Fibroblast of peridontal ligament (primary cell): Measurements from ENCODE around the gene SDHB.

Source experiments
- DNase-seq: peaks from one replicate; pipeline ENCODE4 v3.0.0-alpha.2; 2010; ENCODE audit errors: extremely low read depth

SDHB gene

GRCh38 chr1:17012775-17013490, 40.9 kb downstream of the SDHB start:
- DNase-seq, result peak; percentile 14

DNA sequence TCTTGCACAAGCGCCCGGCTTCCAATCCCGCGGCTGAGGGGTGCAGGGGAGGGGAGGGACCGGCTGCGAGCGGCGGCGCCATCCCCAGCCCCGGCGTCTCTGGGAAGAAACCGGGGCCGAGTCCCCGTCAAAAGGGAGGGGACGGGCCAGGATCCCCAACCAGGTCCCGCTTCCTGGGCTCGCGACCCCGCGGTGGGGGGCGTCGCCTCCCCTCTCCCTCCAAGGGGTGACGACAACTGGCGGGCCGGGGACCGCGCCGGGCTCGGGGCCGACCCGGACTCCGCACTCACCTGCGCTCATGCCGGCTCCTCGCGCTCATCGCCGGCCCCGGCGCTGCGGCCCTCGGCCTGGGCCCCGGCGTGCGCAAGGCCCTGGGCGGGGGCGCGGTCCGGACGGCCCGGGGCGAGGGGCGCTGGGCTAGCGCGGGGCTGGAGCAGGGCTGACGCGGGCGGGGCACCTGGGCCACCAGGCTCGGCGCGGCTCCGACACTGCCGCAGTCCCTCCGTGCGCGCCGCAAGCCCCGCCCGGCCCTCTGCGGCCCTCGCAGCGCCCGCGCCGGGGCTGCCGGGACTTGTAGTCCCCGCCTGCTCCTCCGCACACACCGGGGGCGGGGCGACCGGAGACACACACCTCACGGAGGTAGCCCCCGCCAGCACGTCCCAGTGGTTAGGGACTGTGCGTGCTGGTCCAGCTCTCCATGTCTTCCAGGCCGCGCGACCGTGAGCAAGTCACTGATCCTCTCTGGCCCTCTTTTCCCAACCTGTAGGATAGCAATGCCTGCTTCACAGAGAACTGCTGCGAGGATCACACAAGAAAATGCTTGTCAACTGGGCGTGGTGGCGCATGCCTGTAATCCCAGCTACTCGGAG, 42.2 kb downstream of the SDHB start, which contains the start of gene ATP13A2:
Gene ATP13A2, minus strand, starts transcription at position 490 of the 869 bp plus-strand sequence. Its CDS starts 190 bp downstream, at position 300.
- peak; percentile 28 for DNase-seq

GRCh38 chr1:17011092-17011438, 42.8 kb downstream of the SDHB start:
- no peak for DNase-seq

- no peak for DNase-seq
Measured at GRCh38 chr1:17009706-17010105, 44.1 kb downstream of the SDHB start.

DNA sequence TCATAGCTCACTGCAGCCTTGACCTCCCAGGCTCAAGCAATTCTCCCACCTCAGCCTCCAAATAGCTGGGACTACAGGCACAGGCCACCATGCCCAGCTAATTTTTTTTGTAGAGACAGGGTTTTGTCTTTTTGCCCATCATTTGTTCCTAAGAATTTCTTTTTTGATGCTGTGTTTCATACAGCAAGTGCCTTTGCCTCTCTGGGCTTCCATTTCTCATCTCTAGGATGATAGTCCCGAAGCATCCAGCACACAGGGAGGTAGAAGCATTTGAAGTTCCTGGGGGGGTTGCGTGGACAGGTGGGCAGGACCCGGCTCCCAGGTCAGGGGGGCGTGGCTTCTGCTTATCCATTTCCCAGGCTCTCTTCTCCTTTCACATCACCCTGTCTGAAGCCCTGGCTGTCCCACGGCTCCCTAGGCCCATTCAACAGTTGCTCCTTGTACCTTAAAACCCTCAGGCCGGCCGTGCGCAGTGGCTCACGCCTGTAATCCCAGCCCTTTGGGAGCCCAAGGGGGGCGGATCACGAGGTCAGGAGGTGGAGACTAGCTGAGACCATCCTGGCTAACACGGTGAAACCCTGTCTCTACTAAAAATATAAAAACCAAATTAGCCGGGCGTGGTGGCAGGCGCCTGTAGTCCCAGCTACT, 45.5 kb downstream of the SDHB start:
- no peak for DNase-seq

DNA sequence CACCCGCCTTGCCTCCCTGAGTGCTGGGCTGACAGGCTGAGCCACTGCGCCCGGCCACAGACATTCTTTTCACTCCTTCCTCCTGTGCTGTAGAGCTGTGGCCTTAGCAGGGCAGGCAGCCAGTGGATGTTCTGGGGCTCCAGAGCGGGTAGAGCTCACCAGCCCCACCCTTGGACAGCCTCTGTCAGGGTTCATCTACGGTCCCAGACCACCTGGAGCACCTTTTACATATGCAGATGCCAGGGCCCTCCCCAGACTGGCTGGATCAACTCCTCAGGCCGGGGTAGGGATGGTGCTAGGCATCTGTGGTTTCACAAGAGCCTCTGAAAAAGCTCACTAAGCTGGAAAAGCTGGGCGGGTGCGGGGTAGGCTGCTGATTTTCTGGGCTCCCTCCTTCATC, 46.7 kb downstream of the SDHB start:
- no peak for DNase-seq

DNA sequence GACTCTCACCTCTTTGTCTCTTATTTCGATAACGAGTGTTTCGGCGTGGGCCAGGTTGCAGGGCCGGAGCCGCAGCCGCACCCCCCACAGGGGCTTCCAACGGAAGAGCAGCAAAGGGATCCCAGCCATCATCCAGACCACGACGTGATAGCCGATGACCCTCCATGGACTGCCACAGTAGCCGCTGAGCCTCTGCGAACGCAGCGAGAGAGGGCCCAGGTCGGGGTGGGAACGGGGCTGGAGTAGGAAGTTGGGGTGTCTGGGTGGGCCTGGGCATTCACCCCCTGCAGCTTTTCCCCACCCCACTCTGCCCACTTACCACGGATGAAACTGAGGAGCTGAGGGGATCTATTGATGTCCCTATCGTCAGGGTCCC, 48.5 kb downstream of the SDHB start:
- no peak for DNase-seq

- no peak for DNase-seq
Measured at GRCh38 chr1:17004466-17005364, 49.1 kb downstream of the SDHB start.

DNA sequence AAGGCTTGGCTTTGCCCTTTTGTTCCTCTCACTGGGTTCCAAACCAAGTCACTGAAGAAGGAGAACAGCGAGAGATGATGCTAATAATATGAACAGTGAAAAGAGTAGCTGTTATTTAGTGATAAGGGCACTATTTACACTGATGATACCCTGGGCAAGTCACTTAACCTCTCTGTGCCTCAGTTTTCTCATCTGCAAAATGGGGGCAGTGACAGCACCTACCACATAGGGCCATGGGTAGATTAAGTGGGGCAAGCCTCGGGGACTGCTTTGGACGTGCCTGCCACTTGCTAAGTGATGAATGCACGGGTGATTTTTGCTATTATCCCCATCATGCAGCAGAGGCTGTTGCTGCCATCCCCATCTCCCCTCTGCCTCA, 51.3 kb downstream of the SDHB start:
- no peak for DNase-seq

DNA sequence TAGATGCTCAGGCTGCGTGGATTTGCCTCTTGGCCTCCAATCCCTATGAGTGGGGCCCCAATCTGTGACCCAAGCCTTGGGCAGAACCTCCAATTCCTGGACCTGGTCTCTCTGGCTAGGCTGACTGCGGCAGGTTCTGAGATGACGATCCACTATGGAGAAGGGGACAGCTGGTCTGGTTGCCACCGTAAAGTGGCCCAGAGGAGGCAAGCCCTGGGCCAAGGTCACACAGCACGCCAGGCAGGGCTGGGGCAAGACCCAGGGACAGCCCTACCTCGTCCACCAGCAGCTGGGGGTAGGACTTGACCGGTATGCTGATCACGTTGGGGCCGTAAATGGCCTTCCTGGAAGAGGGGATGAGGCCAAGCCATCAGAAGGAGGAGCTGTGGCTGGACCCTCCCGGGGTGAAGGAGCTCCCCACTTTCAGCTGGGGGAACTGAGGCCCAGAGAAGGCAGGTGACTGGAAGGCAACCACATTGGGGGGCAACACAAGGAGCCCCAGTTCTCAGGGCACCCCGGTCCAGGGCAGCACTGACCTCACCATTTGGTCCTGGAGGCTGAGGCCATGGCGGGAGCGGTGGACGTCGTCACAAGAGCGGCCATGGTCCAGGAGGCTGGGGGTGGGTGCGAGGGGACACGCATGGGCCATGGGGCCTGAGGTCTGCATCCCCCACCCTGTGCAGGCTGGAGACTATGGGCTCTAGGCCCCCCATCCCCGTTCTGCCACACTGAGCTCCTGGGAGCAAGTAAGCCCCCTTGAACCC, 51.9 kb downstream of the SDHB start:
- no peak for DNase-seq

DNA sequence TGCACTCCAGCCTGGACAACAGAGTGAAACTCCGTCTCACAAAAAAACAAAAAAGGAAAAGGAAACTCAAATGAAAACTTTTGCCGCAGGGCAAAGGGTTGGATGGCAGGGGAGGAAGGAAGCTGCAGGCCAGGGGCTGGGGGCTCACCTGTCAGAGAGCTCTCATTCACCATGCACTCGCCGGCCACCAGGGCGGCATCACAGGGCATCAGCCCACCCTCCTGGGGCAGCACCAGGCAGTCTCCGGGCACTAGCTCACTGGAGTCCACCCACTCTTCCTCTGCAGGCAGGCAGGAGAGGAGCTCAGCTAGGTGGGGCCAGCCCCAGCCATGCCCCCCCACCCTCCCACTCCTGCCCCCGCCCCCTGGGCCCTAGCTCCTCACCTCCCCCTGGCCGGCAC, 54.0 kb downstream of the SDHB start:
- no peak for DNase-seq

DNA sequence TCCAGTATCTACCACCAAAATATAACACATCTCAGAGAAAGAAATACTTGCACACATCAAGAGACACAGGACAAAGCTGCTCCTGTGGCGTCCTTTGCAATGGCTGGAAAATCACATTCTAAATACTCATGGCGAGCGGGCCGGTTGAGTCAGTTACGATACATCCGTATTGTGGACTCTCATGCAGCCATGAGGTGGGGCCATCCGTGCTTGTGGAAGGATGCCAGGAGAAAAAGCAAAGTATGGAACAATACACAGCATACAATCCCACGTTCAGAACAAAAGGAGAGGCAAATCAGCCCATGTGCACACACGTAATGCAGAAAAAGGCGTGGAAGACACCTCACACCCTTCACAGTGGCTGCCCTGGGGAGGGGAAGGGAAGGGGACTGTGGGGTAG, 55.2 kb downstream of the SDHB start:
- no peak for DNase-seq

GRCh38 chr1:16996845-16997244, 57.0 kb downstream of the SDHB start:
- no peak for DNase-seq

DNA sequence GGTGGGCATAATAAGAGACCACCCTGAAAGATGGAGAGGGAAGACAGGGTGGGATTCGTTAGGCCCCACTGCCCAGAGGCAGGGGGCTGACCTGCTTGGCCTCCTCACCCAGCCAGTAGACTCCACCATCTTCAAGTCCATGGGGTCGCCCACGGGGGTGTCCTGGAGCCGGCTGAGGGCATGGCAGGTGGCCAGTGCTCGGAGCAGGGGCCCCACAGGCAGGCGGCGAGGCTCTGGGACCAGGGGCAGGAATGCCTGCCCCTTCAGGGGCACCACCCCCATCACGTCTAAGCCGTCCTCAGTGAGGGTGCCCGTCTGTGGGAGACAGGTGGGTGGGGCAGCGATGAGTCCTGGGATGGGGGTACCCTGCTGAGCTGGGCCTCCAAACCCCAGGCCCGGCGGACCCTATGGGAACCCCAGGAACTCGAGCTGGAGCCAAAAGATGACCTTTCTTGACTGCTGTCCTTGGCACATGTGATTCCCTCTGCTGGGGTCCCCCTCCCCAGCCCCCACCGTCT, 60.3 kb downstream of the SDHB start:
- DNase-seq, result no peak

DNA sequence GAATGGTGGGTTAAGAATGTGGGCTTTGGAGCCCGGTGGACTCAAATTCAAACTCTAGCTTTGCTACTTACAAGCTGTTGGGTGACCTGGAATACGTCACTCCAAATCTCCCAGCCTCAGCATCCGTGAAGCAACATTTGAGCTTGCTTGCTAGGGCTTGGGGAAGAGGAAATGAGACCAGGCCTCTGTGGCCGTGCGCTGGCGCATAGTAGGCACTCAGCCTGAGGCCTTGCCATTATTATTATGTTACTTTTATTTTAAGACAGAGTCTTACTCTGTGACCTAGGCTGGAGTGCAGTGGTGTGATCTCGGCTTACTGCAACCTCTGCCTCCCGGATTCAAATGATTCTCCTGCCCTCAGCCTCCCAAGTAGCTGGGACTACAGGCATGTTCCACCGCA, 61.2 kb downstream of the SDHB start:
- no peak for DNase-seq

- no peak for DNase-seq
Measured at GRCh38 chr1:16992102-16992501, 61.7 kb downstream of the SDHB start.

GRCh38 chr1:16991571-16991970, 62.3 kb downstream of the SDHB start:
- DNase-seq, result no peak

DNA sequence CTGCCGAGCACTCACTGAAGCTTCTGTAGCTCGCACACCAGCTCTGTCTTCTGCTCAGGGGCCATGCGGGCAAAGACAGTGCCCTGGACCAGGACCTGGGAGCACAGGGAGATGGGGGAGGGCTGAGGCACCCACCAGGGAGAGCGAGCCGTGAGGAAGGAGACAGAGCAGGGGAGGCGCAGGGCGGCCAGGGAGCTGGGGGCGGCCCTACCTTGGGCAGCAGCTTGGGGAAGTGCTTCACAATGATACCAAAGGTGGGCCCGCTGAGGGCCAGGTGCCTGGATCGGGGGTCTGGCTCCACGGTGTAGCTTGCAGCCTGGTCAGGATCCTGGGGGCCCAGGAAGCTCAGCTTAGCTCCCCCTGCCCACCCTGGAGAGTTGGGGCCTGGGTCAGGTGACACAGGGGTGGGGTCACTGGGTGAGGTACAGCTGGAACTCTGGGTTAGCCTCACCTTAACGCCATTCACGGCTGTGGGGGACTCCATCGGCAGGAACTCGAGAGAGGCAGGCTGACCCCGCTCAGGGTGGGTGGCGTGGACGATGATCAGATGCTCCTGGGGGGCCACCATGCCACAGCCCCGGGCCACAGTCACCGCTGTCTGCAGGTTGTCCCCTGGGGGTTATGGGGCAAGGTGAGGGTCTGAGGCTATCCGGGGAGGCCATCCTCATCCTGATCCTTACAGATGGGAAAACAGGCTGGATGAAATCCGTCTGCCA, 64.0 kb downstream of the SDHB start:
- DNase-seq, result no peak

DNA sequence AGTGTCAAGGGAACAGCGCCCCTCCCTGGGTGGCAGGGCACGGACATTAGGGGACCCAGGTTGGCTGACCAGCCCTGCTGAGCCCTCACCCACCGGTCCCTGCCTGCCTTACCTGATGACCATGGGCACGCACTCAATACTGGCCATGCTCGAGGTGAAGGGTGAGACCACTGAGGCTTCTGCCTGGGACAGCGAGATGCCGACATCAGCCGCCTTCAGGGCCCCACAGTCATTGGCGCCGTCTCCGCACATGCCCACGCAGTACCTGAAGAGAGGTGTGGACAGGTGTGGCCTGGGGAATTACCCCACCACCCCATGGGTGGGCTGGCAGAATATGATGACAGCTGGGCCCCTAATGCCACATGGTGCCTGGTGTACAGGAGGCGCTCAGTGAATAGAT, 65.6 kb downstream of the SDHB start:
- no peak for DNase-seq

GRCh38 chr1:16986962-16987361, 66.9 kb downstream of the SDHB start:
- no peak for DNase-seq
